ENCODE measurements around the gene RDH11.

DNA sequence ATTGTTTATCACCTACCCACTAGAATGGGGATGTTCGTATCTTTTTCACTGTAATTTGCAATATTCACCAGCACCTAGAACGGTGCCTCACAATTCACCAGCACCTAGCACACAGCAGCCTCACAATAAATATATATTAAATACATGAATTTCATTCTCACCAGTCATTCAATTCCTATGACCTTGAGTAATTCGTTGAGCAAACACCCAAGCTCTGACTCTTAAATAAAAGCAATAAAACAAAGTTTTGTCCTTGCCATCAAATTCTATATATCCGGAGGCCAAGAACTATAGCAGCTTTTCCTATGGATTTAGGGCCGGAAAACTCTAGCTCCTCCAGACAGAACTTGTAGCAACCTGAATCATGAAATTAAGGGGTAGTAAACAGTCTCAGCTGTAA, 22.1 kb downstream of the RDH11 start:
- no peak for TF ChIP-seq EZH2phosphoT487 (IDR thresholded peaks at IDR 0.05; ENCODE audit: borderline replicate concordance)
- TF ChIP-seq, protein P1, sequence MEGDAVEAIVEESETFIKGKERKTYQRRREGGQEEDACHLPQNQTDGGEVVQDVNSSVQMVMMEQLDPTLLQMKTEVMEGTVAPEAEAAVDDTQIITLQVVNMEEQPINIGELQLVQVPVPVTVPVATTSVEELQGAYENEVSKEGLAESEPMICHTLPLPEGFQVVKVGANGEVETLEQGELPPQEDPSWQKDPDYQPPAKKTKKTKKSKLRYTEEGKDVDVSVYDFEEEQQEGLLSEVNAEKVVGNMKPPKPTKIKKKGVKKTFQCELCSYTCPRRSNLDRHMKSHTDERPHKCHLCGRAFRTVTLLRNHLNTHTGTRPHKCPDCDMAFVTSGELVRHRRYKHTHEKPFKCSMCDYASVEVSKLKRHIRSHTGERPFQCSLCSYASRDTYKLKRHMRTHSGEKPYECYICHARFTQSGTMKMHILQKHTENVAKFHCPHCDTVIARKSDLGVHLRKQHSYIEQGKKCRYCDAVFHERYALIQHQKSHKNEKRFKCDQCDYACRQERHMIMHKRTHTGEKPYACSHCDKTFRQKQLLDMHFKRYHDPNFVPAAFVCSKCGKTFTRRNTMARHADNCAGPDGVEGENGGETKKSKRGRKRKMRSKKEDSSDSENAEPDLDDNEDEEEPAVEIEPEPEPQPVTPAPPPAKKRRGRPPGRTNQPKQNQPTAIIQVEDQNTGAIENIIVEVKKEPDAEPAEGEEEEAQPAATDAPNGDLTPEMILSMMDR (conservative IDR thresholded peaks at IDR 0.05; ENCODE audit: low read length) = no peak
